GM21717 (cell line): ENCODE results near the gene TADA2B.

Experiments
- ATAC-seq: cut with Tn5 transposase; IDR thresholded peaks from one replicate; pipeline ENCODE4 v1.9.1; 2021; ENCODE audit warnings: mild to moderate bottlenecking, moderate library complexity; ENCODE audit not compliant: unreplicated experiment

The TADA2B gene

GRCh38 chr4:7043284-7044136 is at the start of gene TADA2B:
Gene TADA2B, plus strand, starts transcription at chr4:7043372. Its CDS starts 208 bp downstream, at chr4:7043580.
- peak; percentile 44 for ATAC-seq

- ATAC-seq, result no peak
Observed at GRCh38 chr4:6996481-6996880, 46.7 kb upstream of the TADA2B start.

GRCh38 chr4:6999172-7000086 is 43.7 kb upstream of the TADA2B start:
- ATAC-seq, result no peak

DNA sequence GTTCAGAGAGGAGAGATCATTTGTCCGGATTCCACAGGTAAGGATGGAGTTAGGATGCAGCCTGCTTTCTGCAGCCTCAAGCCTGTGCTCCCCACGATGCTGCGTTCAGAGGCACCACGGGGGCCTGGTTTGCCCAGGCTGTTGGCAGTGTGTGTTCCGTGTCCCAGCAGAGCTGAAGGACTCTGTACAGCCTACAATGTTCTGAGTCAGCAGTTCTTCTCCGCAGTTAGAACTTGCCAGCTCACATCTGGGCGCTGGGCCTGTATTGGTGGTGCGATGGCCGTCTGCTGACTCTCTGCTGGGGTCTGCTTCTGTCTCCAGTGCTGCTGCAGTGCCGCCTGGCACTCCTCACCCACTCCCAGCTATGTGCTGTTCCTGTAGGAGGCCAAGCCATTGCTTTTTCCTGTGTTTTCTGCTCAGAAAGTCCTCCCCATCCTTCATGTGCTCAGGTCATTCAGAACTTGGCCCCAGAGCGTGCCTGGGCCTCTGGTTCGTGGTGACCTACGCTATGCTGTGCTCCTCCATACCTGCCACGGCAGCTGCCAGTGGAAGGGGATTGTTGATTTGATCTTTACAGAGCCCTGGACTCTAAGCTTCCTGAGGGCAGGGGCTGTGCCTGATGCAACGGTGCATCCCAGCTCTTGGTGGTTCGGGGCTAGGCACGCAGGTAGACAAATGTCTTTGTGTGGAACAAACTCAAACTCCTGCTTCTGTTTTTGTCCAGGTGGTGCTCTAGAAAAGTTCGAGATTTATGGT is 42.6 kb upstream of the TADA2B start:
- no peak for ATAC-seq

GRCh38 chr4:7001271-7001670 is 41.9 kb upstream of the TADA2B start:
- ATAC-seq, result no peak

GRCh38 chr4:7002336-7002735 is 40.8 kb upstream of the TADA2B start:
- ATAC-seq, result no peak

- ATAC-seq, result no peak
Observed at GRCh38 chr4:7003176-7003878, 39.8 kb upstream of the TADA2B start.

DNA sequence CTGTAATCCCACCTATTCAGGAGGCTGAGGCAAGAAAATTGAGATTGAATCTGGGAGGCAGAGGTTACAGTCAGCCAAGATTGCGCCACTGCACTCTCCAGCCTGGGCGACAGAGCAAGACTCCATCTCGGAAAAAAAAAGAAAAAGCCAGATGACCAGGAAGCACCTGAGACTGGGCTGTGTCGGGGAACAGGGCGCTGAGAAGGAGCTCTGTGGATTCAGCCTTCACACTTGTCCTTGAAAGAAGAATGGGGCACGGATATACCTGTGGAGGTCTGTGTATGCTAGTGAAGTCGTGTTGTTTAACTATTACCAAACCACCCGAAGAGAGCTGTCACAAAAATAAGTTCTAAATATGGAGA is 39.3 kb upstream of the TADA2B start:
- ATAC-seq, result no peak

DNA sequence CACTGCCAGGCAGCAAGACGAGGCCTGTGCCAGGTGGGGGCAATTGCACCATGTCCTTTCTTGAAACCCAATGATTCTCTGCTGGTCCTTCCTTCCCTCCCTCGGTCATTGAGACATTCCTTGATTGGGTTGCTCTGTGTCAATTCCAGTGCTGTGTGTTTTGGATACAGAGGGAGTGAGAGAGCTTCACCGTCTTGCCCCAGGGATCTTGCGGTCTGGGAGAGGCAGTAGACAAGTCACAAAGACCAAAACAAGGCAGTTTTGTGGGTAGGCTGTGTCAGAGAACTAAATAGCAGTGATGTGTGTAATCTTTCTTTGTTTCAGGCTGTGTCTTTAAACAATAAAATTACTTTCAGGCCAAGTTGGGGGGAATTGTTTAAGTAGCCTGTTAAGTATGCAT is 38.8 kb upstream of the TADA2B start:
- no peak for ATAC-seq

DNA sequence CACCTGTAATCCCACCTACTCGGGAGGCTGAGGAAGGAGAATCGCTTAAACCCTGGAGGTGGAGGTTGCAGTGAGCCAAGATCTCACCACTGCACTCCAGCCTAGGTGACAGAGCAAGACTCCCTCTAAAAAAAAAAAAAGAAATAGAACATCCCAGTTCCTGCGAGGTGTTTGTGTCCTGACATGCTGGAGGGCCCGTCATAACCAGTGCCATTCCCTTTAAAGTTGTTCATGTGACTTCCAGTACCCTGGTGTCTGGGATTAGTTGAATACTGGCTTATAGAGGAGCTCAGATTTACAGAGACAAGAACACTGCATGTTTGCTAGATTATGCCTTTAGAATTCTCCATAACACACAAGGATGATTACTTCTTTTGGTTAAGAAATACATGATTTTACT is 37.6 kb upstream of the TADA2B start:
- ATAC-seq, result no peak

DNA sequence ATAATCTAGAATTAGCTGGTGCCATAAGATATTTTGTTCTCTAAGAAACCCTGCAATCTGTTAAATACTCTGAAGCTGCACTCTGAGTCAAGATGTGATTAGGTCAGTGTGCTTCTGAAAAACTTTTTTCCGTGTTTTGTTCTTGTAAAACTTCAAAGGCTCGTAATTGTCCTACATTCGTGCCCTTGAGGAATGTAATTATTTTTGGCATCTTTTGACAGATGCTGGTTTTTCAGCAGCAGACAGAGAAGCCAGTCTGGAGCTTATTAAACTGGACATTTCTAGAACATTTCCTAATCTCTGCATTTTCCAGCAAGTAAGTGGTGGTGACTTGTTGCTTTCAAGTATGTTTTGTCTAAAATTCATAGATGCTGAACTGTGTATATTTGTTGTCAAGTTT is 36.8 kb upstream of the TADA2B start:
- no peak for ATAC-seq

GRCh38 chr4:7007142-7007907 is 35.8 kb upstream of the TADA2B start:
- no peak for ATAC-seq

DNA sequence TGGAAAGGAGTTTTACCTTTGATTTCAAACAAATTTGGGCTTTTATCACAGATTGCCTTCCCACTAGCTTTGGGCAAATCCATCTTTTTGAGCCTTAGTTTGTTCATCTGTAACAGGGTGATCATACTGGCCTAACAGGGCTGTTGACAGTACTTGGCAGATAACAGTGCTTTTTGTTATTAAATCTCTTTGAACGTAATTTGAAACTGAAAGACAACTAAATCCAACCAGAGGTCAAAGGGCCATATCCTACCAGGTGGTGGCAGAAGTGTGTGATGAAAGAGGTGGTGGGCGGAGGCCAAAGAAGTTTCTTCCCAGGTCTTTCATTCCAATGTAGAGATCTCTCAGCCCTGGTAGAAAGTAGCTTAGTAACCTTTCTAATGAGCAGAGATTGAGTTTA is 35.2 kb upstream of the TADA2B start:
- no peak for ATAC-seq

GRCh38 chr4:7009564-7009963 is 33.6 kb upstream of the TADA2B start:
- no peak for ATAC-seq

- no peak for ATAC-seq
Observed at GRCh38 chr4:7013175-7013574, 30.0 kb upstream of the TADA2B start.

DNA sequence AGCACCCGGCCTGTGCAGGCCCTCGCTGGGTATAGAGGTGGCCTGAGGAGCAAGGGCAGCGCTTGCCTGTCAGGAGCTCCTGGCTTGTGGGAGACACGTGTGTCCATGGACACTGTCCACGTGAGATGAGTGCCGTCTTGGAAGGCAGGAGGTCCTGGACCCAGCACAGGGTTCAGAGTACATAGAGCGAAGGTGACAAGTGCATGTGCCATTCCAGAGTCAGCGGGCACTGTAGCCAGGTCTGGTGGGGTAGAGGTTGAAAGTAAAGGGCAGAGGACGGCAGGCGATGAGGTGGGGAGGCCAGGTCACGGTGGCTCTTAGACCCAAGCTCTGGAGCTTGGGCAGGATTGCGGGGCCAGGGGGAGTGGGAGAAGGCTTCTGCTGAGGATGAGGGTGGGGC is 28.4 kb upstream of the TADA2B start:
- no peak for ATAC-seq

GRCh38 chr4:7015383-7016035 is 27.7 kb upstream of the TADA2B start:
- no peak for ATAC-seq

- no peak for ATAC-seq
Observed at GRCh38 chr4:7016086-7016485, 27.1 kb upstream of the TADA2B start.

DNA sequence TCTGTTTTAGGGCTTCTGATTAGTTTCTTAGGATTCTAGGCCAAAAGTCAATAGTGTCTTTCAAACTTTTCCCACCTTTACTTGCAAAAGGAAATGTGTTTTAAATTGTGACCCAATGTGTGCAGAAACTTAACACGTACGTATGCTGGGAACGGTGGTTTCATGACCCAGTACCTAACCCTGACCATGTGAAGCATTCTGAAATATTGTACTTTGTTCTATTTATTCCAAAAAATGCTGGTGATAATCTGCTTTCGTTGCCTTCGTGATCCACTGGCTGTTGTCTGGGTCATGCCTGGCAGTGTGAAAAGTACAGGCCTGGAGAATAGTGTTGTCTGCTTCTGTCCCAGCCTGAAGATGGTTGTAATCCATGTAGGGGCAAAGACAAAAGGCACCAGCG is 26.7 kb upstream of the TADA2B start:
- ATAC-seq, result no peak
